Stimulated activated naive CD4-positive, alpha-beta T cell treated with Interleukin-2 at 50 U/mL for 16 hours (primary cell): Measurements from ENCODE around the gene OSR1.
"Not testable (repeated sequence)": the region's sequence is repeated elsewhere in the genome, so short reads cannot be mapped to it uniquely, and the experiment has no call there.

Experiments used
- DNase-seq: peaks from one replicate; lab custom pipeline; 2025; lab: John Stamatoyannopoulos, UW

Gene OSR1

DNA sequence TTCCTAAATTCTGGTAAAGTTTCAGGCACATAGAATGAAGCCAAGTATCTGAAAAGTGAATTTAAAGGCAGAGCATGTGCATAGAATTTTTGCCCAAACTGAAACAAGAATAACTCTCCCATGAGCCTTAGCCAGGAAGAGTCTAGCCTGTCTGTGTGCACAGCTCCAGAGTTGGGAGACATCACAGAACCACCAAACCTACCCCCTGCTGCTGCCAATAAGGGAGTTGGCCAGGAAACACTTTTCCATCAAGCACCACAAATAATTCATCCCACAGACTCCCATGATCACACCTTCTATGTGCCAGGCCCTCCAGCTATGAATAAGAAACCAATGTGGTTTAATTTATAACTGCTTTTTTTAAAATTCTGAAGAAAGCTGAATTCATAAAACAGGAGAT, 27.0 kb downstream of the OSR1 start:
- DNase-seq = no peak

DNA sequence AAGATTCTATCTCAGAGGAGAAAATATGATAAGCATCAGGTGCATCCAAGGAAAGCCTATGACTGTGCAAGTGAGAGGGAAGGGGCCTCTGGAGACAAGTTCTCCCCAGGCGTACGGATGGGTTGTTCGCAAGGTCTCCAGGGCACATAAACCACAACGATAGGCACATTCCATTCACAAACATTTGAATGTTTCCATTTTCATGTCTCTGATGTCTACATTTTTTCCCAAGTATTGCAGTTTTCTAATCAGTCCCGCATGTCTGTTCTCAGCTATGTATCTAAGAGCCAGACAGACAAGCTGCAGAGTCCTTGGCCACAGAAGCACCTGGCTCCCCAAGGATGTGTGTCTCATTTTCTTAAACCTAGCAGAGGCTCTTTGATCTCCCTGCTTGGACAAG, 28.0 kb downstream of the OSR1 start:
- no peak for DNase-seq

GRCh38 chr2:19329445-19329844, 29.0 kb downstream of the OSR1 start:
- DNase-seq = no peak

DNA sequence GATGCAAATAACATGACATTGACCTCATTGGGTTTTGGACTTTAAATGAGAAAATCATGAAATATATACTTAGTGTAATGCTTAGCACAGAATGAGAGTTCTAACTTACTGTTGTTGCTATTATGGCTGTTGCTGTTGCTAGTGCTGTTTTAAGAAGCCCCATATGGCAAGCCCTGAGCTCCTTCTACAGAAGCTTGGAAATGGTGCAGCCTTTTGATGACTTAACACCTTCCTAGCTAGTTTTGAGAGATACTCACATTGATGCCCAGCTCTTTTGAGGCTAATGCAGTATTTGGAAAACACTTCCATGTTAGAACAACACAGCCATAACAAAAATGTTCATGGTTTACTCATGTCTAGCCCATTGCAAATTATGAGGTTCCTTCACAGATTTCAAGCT, 30.9 kb downstream of the OSR1 start:
- DNase-seq = no peak

DNA sequence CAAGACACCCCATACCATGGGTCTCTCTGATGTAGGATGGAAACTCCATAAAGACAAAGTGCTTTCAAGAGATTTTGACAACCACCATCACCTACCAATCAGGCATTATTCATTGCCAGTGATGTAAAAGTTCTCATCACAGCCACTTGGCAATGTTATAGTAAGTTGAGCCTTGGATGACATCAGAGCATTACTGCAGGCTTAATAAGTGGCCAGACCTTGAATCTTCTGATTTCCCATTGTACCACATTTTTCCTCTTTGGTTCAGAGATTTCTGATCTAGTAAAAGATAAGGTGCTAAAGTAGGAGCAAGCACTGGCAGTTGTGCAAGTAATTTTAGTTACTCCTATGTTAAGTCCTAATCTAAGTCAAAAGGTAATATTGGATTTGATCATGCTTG, 36.5 kb downstream of the OSR1 start:
- DNase-seq = no peak

GRCh38 chr2:19320813-19321212, 37.6 kb downstream of the OSR1 start:
- no peak for DNase-seq

GRCh38 chr2:19319698-19320097, 38.7 kb downstream of the OSR1 start:
- DNase-seq = no peak

DNA sequence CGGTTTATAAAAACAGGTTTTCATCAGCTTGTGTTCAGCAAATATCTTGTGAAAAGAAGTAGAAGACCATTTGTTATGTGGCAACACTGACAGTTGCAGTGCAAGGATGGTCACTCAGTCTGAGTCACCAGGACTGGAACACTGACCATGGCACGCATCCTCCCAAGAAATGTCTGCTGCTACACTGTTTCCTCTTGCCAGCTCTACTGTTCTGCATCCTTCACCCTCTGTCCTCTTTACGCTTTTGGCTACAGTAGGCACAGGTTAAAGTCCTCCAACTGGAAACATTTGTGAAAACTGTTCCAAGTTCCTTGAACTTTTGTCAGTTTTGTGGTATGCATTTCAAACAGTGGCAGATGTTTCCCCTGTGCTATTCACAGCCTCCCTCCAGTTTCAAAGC, 39.4 kb downstream of the OSR1 start:
- no peak for DNase-seq

- DNase-seq = no peak
Measured at GRCh38 chr2:19313553-19313952, 44.9 kb downstream of the OSR1 start.

DNA sequence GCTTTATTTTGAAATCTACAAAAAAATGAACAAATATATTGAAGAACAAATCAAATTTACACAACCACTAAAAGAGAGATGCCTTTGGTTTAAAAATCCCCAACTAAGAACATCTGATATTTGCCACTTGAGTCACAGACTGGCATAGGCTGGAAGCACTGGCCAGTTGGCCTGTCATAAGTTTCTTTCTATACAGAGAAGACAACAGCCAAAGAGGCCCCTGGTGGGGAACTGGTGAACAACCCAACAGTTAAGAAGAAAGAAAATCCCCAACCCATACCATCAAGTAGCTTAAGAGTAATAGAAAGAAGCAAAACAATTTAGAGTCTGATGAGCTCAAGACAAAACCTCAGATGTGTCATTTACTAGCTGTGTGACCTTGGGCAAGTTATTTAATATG, 45.5 kb downstream of the OSR1 start:
- no peak for DNase-seq

DNA sequence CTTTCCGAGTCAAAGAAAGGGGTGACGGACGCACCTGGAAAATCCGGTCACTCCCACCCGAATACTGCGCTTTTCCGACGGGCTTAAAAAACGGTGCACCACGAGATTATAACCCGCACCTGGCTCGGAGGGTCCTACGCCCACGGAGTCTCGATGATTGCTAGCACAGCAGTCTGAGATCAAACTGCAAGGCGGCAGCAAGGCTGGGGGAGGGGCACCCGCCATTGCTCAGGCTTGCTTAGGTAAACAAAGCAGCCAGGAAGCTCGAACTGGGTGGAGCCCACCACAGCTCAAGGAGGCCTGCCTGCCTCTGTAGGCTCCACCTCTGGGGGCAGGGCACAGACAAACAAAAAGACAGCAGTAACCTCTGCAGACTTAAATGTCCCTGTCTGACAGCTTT, 52.4 kb downstream of the OSR1 start:
- DNase-seq = not testable (repeated sequence)

- not testable (repeated sequence) for DNase-seq
Measured at GRCh38 chr2:19305400-19306055, 52.9 kb downstream of the OSR1 start.

DNA sequence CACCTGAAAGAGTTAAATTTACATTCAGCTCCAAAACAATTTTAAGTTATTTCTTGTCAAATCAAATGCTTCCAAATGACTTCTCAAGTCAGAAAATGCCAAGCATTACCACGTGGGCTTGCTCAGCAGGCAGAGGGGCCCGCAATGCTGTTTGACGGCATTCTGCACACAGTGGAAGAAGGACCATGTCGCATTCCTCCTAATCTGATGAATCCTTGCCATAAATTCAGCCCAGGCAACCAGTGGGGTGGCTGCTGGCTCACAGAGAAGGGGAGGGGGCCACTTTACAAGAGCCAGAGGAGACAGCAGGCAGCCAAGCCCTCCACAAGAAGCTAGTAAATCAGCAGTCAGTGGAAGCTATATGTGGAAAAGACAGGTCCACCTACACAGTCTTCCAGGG, 56.7 kb downstream of the OSR1 start:
- DNase-seq = no peak
